Uterus (tissue), 4 donors: Measurements from ENCODE around the gene DHRS7B. TPM values are rescaled to one million over a fixed set of nuclear protein-coding genes. Genes with fewer than 3 reads are reported as not detected.

Experiments
- DNase-seq, 2 donors: peaks; one replicate each; pipeline ENCODE4 v3.0.0-alpha.2; 2019 to 2020
- H3K27ac ChIP-seq, 2 donors: fragments of 200-600 bp; sonication (generic); 1 replicate in 1 of 2; 2 replicates in 1 of 2; pipeline ENCODE4 v1.5.1; 2016 to 2018
- H3K27me3 ChIP-seq, 2 donors: fragments of 200-600 bp; sonication (generic); one replicate each; pipeline ENCODE4 v1.5.1; 2018 to 2019; ENCODE audit warnings: control low read depth in 1 of 2
- H3K36me3 ChIP-seq, 2 donors: fragments of 200-600 bp; sonication (generic); one replicate each; pipeline ENCODE4 v1.5.1; 2019; ENCODE audit warnings: control low read depth in 1 of 2
- H3K4me1 ChIP-seq, 2 donors: fragments of 200-600 bp; sonication (generic); one replicate each; pipeline ENCODE4 v1.5.1; 2018 to 2019; ENCODE audit warnings: control low read depth in 1 of 2
- H3K4me3 ChIP-seq, 2 donors: fragments of 200-600 bp; sonication (generic); 1 replicate in 1 of 2; 2 replicates in 1 of 2; pipeline ENCODE4 v1.5.1; 2018 to 2019; ENCODE audit warnings: mild to moderate bottlenecking in 1 of 2
- H3K9me3 ChIP-seq, 2 donors: fragments of 200-600 bp; sonication (generic); one replicate each; pipeline ENCODE4 v1.5.1; 2019; ENCODE audit warnings: control low read depth in 1 of 2
- CTCF ChIP-seq, 4 experiments: fragments of 200-600 bp in 2 of 4; fragments of 450-650 bp in 2 of 4; sonication (generic) in 2 of 4; IDR thresholded peaks; one replicate each; pipeline ENCODE4 v1.5.1; 2016 to 2019; ENCODE audit warnings: antibody characterized with exemption in 4 of 4, mild to moderate bottlenecking in 2 of 4, moderate library complexity in 1 of 4
- POLR2A ChIP-seq, 2 donors: fragments of 450-650 bp; IDR thresholded peaks; one replicate each; pipeline ENCODE4 v1.6.1; 2016; ENCODE audit warnings: antibody characterized with exemption in 2 of 2, mild to moderate bottlenecking in 1 of 2, moderate library complexity in 1 of 2
- intact Hi-C: fragments of 100-400 bp; cut with DNase I; formaldehyde crosslinking; loops from one replicate; pipeline ENCODE4 v1.15.1; 2023; ENCODE audit warnings: low total_unique reads
- total RNA-seq, 4 donors: library from RNA; depleted of rRNA in 3 of 4; stranded (reverse); fragments of >200 nt in 3 of 4; gene quantifications; one replicate each; pipeline versions ENCODE4 v1.1.0 to v1.2.4, GENCODE V29; 2014 to 2023
- donor health status: DM: yes; HTN: yes; CAD: no.

DHRS7B gene
- total RNA-seq, 4 donors from 2014 or later: 21.5 to 42.6 (median 30.0) TPM

- intact Hi-C loops: no loop called here
- Histone ChIP-seq H3K36me3 (no peaks in the 10 kb centered on the region), H3K27me3 (no peaks in the 10 kb centered on the region), H3K4me1 (peaks cover 0 to 7% of the 10 kb centered on the region in 2 donors), H3K27ac (no peak overlapping the region), H3K9me3 (no peaks in the 10 kb centered on the region), H3K4me3 (no peak overlapping the region)
- DNase-seq: no peak
- no peak for TF ChIP-seq POLR2A (IDR thresholded peaks at IDR 0.05)
- TF ChIP-seq CTCF (IDR thresholded peaks at IDR 0.05): no peak
These were observed 46.1 kb downstream of the DHRS7B start for GRCh38 chr17:21172846-21173245.

GRCh38 chr17:21173543-21173942 lies 46.8 kb downstream of the DHRS7B start:
- Histone ChIP-seq H3K4me3 (no peak overlapping the region), H3K9me3 (no peaks in the 10 kb centered on the region), H3K27me3 (no peaks in the 10 kb centered on the region), H3K4me1 (peaks cover 0 to 7% of the 10 kb centered on the region in 2 donors), H3K27ac (no peak overlapping the region), H3K36me3 (no peaks in the 10 kb centered on the region)
- intact Hi-C loops: no loop called here
- no peak for TF ChIP-seq POLR2A (IDR thresholded peaks at IDR 0.05)
- no peak for TF ChIP-seq CTCF (IDR thresholded peaks at IDR 0.05)
- DNase-seq: no peak

- TF ChIP-seq POLR2A (IDR thresholded peaks at IDR 0.05) (no peak), CTCF (IDR thresholded peaks at IDR 0.05) (no peak)
- no peak for DNase-seq
- H3K27ac ChIP-seq: peak overlapping the region in 1 of 2 donors; percentile 15
- H3K4me3 ChIP-seq: no peak overlapping the region
- no peaks in the 10 kb centered on the region for H3K9me3 ChIP-seq
- intact Hi-C loops: no loop called here
- no peaks in the 10 kb centered on the region for H3K27me3 ChIP-seq
- H3K4me1 ChIP-seq: peaks cover 0 to 7% of the 10 kb centered on the region in 2 donors
- no peaks in the 10 kb centered on the region for H3K36me3 ChIP-seq
These were observed 47.4 kb downstream of the DHRS7B start for GRCh38 chr17:21174186-21174585.

- DNase-seq: peak; percentile 45 to 57
- H3K27ac ChIP-seq: peak overlapping the region in 1 of 2 donors; percentile 15
- H3K4me1 ChIP-seq: peaks cover 0 to 7% of the 10 kb centered on the region in 2 donors
- TF ChIP-seq CTCF (IDR thresholded peaks at IDR 0.05) (no peak), POLR2A (IDR thresholded peaks at IDR 0.05) (no peak)
- H3K36me3 ChIP-seq: no peaks in the 10 kb centered on the region
- intact Hi-C loops: no loop called here
- H3K27me3 ChIP-seq: no peaks in the 10 kb centered on the region
- no peaks in the 10 kb centered on the region for H3K9me3 ChIP-seq
- H3K4me3 ChIP-seq: no peak overlapping the region
These were observed 47.9 kb downstream of the DHRS7B start for GRCh38 chr17:21174713-21175112.

GRCh38 chr17:21176773-21177395 lies 50.1 kb downstream of the DHRS7B start:
- H3K27me3 ChIP-seq: no peaks in the 10 kb centered on the region
- DNase-seq: peak in 1 of 2 donors; percentile 3
- no peak overlapping the region for H3K27ac ChIP-seq
- H3K4me3 ChIP-seq: no peak overlapping the region
- no peaks in the 10 kb centered on the region for H3K4me1 ChIP-seq
- no peaks in the 10 kb centered on the region for H3K9me3 ChIP-seq
- intact Hi-C loops: no loop called here
- TF ChIP-seq CTCF (IDR thresholded peaks at IDR 0.05): no peak
- no peak for TF ChIP-seq POLR2A (IDR thresholded peaks at IDR 0.05)
- H3K36me3 ChIP-seq: no peaks in the 10 kb centered on the region
